KG1 (cell line): ENCODE results near the gene CUL1.
"Not testable (repeated sequence)": the region's sequence is repeated elsewhere in the genome, so short reads cannot be mapped to it uniquely, and the experiment has no call there.

Experiments used
- DNase-seq: peaks from one replicate; lab custom pipeline; 2025; lab: John Stamatoyannopoulos, UW

Gene CUL1

GRCh38 chr7:148697256-148698006 lies 1.3 kb upstream of the CUL1 start:
- no peak for DNase-seq

- DNase-seq = no peak
Observed at GRCh38 chr7:148698007-148698396, 701 bp upstream of the CUL1 start.

GRCh38 chr7:148699024-148699781 lies 500 bp downstream of the CUL1 start:
- no peak for DNase-seq

- DNase-seq = no peak
Observed at GRCh38 chr7:148699782-148700629, 1.3 kb downstream of the CUL1 start.

- no peak for DNase-seq
Observed at GRCh38 chr7:148700661-148701064, 2.0 kb downstream of the CUL1 start.

- no peak for DNase-seq
Observed at GRCh38 chr7:148701414-148701813, 2.7 kb downstream of the CUL1 start.

- no peak for DNase-seq
Observed at GRCh38 chr7:148702876-148703670, 4.4 kb downstream of the CUL1 start.

GRCh38 chr7:148703671-148703962 lies 4.9 kb downstream of the CUL1 start:
- DNase-seq = not testable (repeated sequence)

GRCh38 chr7:148704189-148704588 lies 5.5 kb downstream of the CUL1 start:
- no peak for DNase-seq

- no peak for DNase-seq
Observed at GRCh38 chr7:148704970-148705369, 6.3 kb downstream of the CUL1 start.

GRCh38 chr7:148706368-148706767 lies 7.7 kb downstream of the CUL1 start:
- DNase-seq = no peak

- no peak for DNase-seq
Observed at GRCh38 chr7:148708026-148708885, 9.6 kb downstream of the CUL1 start.

GRCh38 chr7:148709014-148709413 lies 10.3 kb downstream of the CUL1 start:
- DNase-seq = no peak

GRCh38 chr7:148710426-148710825 lies 11.7 kb downstream of the CUL1 start:
- DNase-seq = not testable (repeated sequence)

- no peak for DNase-seq
Observed at GRCh38 chr7:148711191-148712102, 12.7 kb downstream of the CUL1 start.

GRCh38 chr7:148712678-148713329 lies 14.1 kb downstream of the CUL1 start:
- no peak for DNase-seq

- DNase-seq = no peak
Observed at GRCh38 chr7:148714498-148714897, 15.8 kb downstream of the CUL1 start.

GRCh38 chr7:148715027-148715426 lies 16.3 kb downstream of the CUL1 start:
- DNase-seq = no peak

GRCh38 chr7:148717266-148717793 lies 18.6 kb downstream of the CUL1 start:
- no peak for DNase-seq
